ENCODE data around the gene ABLIM1. TPM values are rescaled to one million over a fixed set of nuclear protein-coding genes. Genes with fewer than 3 reads are reported as not detected.

The ABLIM1 gene
- total and polyA plus RNA-seq, 4 donors, result 20.0 to 135 (median 59.9) TPM

DNA sequence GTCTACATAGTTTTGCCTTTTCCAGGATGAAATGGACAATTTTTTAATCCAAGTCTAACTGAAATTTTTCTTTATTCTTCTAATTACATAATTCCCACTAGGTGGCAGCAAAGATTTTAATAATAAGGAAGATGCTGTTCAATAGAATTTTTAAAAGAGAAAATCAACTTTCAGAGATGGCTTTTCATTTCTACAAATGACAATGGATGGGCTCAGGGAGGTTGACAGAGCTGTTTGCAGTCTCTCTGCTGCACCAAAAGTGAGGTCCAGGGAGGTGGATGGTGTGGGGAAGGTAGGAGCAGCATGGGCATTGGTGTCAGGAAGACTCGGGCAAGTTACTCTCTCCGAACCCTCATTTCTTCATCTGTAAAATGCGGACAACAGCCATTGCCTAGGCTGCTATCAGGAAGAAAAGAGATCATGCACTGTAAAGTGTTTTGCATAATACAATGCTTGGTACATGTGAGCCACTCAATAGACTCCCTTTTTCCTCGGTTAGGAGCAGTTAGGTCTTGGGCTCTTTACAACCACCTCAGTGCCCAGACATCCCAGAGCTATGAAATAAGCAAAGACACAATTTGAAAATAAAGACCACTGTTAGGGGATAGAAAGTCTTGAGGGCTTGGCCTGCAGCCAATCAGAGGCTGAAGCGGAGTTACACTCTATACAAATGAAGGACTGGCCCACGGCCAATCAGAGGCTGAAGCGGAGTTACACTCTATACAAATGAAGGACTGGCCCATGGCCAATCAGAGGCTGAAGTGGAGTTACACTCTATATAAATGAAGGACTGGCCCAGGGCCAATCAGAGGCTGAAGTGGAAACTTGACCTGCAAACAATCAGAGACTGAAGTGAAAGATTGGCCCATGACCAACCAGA, 107.1 kb downstream of the ABLIM1 start:
- WGBS, 2 donors, result 43 to 61% methylated on average over 7 of the region's 7 CpGs
- DNase-seq, result peak; percentile 90 to 98 (median 98)
- peak overlapping the region in 1 of 2 donors; percentile 75 for H3K9ac ChIP-seq (ENCODE audit: insufficient read depth in 1 of 2, low read length in 2 of 2)

DNA sequence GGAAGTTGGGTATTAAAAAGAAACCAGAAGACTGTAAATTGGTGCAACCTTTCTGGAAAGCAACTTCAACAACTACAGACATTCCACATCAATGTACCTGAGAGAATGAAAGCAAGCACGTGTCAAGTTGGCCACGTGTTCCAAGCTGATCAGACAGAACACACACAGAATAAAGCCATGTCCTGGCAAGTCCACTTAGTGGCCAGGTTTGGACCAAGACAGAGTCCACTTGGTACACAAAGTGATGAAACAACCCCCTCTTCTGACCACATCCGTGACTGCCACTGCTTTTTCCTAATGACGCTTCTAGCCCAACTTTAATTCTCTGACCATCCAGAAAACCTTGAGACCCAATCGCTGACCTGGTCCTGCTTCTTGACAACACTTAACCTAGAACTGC, 109.4 kb downstream of the ABLIM1 start:
- Histone ChIP-seq H3K36me3 (ENCODE audit: control insufficient read depth in 4 of 4, insufficient read depth in 4 of 4, low read length in 4 of 4) (peaks cover 0 to 8% (median 0%) of the 10 kb centered on the region in 4 donors), H3K4me1 (ENCODE audit: control insufficient read depth in 5 of 5, insufficient read depth in 5 of 5, low read length in 5 of 5) (peaks cover 0 to 15% (median 10%) of the 10 kb centered on the region in 5 donors), H3K4me3 (no peak overlapping the region), H3K9ac (ENCODE audit: insufficient read depth in 1 of 2, low read length in 2 of 2) (no peak overlapping the region), H3K27me3 (ENCODE audit: control insufficient read depth in 3 of 3, insufficient read depth in 3 of 3, low read length in 2 of 3) (no peaks in the 10 kb centered on the region), H3K27ac (ENCODE audit: low read depth in 1 of 2, low read length in 1 of 2) (peak overlapping the region in 1 of 2 donors; percentile 49), H3K9me3 (ENCODE audit: control insufficient read depth in 4 of 4, insufficient read depth in 3 of 4, low read length in 3 of 4) (no peaks in the 10 kb centered on the region)
- WGBS, 2 donors, result 59 to 77% methylated on average over 5 of the region's 5 CpGs
- ATAC-seq (ENCODE audit: insufficient read depth, low FRiP score), result peak; percentile 32
- DNase-seq, result peak; percentile 47 to 76 (median 64)
- TF ChIP-seq CTCF (IDR thresholded peaks at IDR 0.05; ENCODE audit: control extremely low read depth, extremely low read depth), result no peak

More for the DNA sequence above, 107.1 kb downstream of the ABLIM1 start:
- Histone ChIP-seq H3K4me1 (ENCODE audit: control insufficient read depth in 5 of 5, insufficient read depth in 5 of 5, low read length in 5 of 5) (peaks cover 0 to 15% (median 10%) of the 10 kb centered on the region in 5 donors), H3K27me3 (ENCODE audit: control insufficient read depth in 3 of 3, insufficient read depth in 3 of 3, low read length in 2 of 3) (no peaks in the 10 kb centered on the region), H3K27ac (ENCODE audit: low read depth in 1 of 2, low read length in 1 of 2) (peak overlapping the region; percentile 46 to 87), H3K4me3 (no peak overlapping the region), H3K9me3 (ENCODE audit: control insufficient read depth in 4 of 4, insufficient read depth in 3 of 4, low read length in 3 of 4) (no peaks in the 10 kb centered on the region), H3K36me3 (ENCODE audit: control insufficient read depth in 4 of 4, insufficient read depth in 4 of 4, low read length in 4 of 4) (no peaks in the 10 kb centered on the region)
- TF ChIP-seq CTCF (IDR thresholded peaks at IDR 0.05; ENCODE audit: control extremely low read depth, extremely low read depth), result peak; percentile 17
- ATAC-seq (ENCODE audit: insufficient read depth, low FRiP score), result peak; percentile 13

GRCh38 chr10:114547514-114547913, 110.6 kb downstream of the ABLIM1 start:
- Histone ChIP-seq H3K27ac (ENCODE audit: low read depth in 1 of 2, low read length in 1 of 2) (no peak overlapping the region), H3K4me1 (ENCODE audit: control insufficient read depth in 5 of 5, insufficient read depth in 5 of 5, low read length in 5 of 5) (peaks cover 0 to 15% (median 6%) of the 10 kb centered on the region in 5 donors)
- 81 to 82% methylated on average over 14 of the region's 14 CpGs for WGBS, 2 donors

More at GRCh38 chr10:114547514-114547913, 110.6 kb downstream of the ABLIM1 start:
- Histone ChIP-seq H3K9ac (ENCODE audit: insufficient read depth in 1 of 2, low read length in 2 of 2) (no peak overlapping the region), H3K36me3 (ENCODE audit: control insufficient read depth in 4 of 4, insufficient read depth in 4 of 4, low read length in 4 of 4) (peaks cover 0 to 10% (median 0%) of the 10 kb centered on the region in 4 donors), H3K27me3 (ENCODE audit: control insufficient read depth in 3 of 3, insufficient read depth in 3 of 3, low read length in 2 of 3) (no peaks in the 10 kb centered on the region), H3K4me3 (no peak overlapping the region), H3K9me3 (ENCODE audit: control insufficient read depth in 4 of 4, insufficient read depth in 3 of 4, low read length in 3 of 4) (no peaks in the 10 kb centered on the region)
- no peak for TF ChIP-seq CTCF (IDR thresholded peaks at IDR 0.05; ENCODE audit: control extremely low read depth, extremely low read depth)
- DNase-seq (no peak), ATAC-seq (ENCODE audit: insufficient read depth, low FRiP score) (no peak)
